Osteocyte (in vitro differentiated cells): Measurements from ENCODE around the gene NUP98. TPM values are rescaled to one million over a fixed set of nuclear protein-coding genes. Genes with fewer than 3 reads are reported as not detected.

Experiments
- DNase-seq: peaks from one replicate; pipeline ENCODE4 v3.0.0; 2021; ENCODE audit warnings: mixed read lengths; ENCODE audit not compliant: unreplicated experiment; ENCODE audit errors: extremely low spot score
- H3K27ac Mint-ChIP-seq: one replicate; pipeline ENCODE4 v1.8.0; 2021; ENCODE audit warnings: mild to moderate bottlenecking, mixed read lengths; ENCODE audit not compliant: unreplicated experiment
- H3K27me3 Mint-ChIP-seq: one replicate; pipeline ENCODE4 v1.8.0; 2021; ENCODE audit warnings: mixed read lengths; ENCODE audit not compliant: unreplicated experiment
- H3K36me3 Mint-ChIP-seq: one replicate; pipeline ENCODE4 v1.8.0; 2021; ENCODE audit warnings: mixed read lengths; ENCODE audit not compliant: unreplicated experiment
- H3K4me1 Mint-ChIP-seq: one replicate; pipeline ENCODE4 v1.8.0; 2021; ENCODE audit warnings: mixed read lengths; ENCODE audit not compliant: unreplicated experiment
- H3K4me3 Mint-ChIP-seq: one replicate; pipeline ENCODE4 v1.8.0; 2021; ENCODE audit warnings: mild to moderate bottlenecking, moderate library complexity, mixed read lengths; ENCODE audit not compliant: unreplicated experiment
- H3K9me3 Mint-ChIP-seq: one replicate; pipeline ENCODE4 v1.8.0; 2021; ENCODE audit warnings: mixed read lengths; ENCODE audit not compliant: unreplicated experiment
- total RNA-seq: library from RNA; stranded (reverse); gene quantifications from 2 replicates; pipeline ENCODE4 v1.2.1, GENCODE V29; 2021
- TF ChIP-seq, protein P1 (sequence below): fragments of 200-600 bp; sonication (generic); IDR thresholded peaks from 2 replicates; pipeline ENCODE4 v1.5.0; 2021; ENCODE audit warnings: antibody characterized with exemption, mild to moderate bottlenecking, moderate library complexity

The NUP98 gene
- total RNA-seq, 1 donor from 2014 or later = 68.9 TPM

DNA sequence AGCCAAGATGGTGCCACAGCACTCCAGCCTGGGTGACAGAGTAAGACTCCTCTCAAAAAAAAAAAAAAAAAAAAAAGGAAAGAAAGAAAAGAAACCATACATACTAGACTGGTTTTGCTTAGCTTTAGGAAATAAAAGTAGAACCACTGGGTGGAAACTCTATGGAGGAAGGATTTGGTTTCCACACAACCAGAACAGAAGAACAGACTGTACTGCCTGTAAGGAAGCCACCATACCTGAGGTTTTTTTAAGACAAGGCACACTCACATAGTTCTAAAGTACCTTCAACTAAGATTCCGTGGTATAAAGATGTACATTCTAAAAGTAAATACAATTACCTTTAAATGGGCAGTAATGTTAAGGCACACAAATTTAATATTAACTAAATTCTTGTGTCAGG lies 58.6 kb downstream of the NUP98 start:
- Mint-ChIP-seq H3K36me3 (peaks cover 56% of the 10 kb centered on the region), H3K4me3 (no peak overlapping the region), H3K4me1 (peaks cover 4% of the 10 kb centered on the region), H3K9me3 (no peaks in the 10 kb centered on the region), H3K27me3 (no peaks in the 10 kb centered on the region), H3K27ac (no peak overlapping the region)
- DNase-seq = no peak
- TF ChIP-seq, protein P1, sequence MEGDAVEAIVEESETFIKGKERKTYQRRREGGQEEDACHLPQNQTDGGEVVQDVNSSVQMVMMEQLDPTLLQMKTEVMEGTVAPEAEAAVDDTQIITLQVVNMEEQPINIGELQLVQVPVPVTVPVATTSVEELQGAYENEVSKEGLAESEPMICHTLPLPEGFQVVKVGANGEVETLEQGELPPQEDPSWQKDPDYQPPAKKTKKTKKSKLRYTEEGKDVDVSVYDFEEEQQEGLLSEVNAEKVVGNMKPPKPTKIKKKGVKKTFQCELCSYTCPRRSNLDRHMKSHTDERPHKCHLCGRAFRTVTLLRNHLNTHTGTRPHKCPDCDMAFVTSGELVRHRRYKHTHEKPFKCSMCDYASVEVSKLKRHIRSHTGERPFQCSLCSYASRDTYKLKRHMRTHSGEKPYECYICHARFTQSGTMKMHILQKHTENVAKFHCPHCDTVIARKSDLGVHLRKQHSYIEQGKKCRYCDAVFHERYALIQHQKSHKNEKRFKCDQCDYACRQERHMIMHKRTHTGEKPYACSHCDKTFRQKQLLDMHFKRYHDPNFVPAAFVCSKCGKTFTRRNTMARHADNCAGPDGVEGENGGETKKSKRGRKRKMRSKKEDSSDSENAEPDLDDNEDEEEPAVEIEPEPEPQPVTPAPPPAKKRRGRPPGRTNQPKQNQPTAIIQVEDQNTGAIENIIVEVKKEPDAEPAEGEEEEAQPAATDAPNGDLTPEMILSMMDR = no peak

DNA sequence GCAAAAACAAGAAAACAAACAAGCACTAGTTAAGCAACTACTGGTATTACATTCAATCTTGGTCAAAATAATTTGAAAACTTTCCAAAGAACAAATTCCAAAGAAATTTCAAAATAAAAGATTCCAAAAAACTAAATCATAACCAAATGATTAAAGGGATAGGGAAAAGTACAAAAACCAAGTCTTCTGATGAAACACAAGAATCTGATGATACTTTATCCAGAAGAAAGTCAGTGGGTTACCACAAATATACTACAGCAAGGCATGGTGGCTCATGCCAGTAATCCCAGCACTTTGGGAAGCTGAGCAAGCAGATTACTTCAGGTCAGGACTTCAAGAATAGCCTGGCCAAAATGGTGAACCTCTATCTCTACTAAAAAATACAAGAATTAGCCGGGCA lies 59.1 kb downstream of the NUP98 start:
- DNase-seq = no peak
- H3K27me3 Mint-ChIP-seq = no peaks in the 10 kb centered on the region
- H3K9me3 Mint-ChIP-seq = no peaks in the 10 kb centered on the region
- no peak overlapping the region for H3K27ac Mint-ChIP-seq
- H3K4me3 Mint-ChIP-seq = no peak overlapping the region
- TF ChIP-seq, protein P1 = no peak
- H3K4me1 Mint-ChIP-seq = peaks cover 4% of the 10 kb centered on the region
- H3K36me3 Mint-ChIP-seq = peaks cover 60% of the 10 kb centered on the region

DNA sequence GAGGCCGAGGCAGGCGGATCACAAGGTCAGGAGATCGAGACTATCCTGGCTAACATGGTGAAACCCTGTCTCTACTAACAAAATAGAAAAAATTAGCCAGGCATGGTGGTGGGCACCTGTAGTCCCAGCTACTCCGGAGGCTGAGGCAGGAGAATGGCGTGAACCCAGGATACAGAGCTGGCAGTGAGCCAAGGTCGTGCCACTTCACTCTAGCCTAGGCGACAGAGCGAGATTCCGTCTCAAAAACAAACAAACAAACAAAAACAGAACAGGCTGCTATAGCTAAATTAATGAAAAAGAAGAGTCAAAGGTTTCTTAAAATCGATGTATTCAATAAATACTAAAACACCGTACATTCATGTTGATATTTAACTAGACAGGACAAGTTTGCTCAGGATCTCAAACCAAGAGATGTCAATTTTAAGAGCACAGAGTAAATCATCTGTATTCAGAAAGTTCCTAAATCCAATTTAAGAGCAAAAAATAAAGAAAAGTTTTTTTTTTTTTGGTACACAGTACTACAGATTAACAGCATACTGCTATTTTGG lies 59.9 kb downstream of the NUP98 start:
- Mint-ChIP-seq H3K9me3 (no peaks in the 10 kb centered on the region), H3K27ac (no peak overlapping the region), H3K36me3 (peaks cover 62% of the 10 kb centered on the region), H3K27me3 (no peaks in the 10 kb centered on the region), H3K4me1 (peaks cover 4% of the 10 kb centered on the region), H3K4me3 (no peak overlapping the region)
- TF ChIP-seq, protein P1 = no peak
- DNase-seq = no peak

DNA sequence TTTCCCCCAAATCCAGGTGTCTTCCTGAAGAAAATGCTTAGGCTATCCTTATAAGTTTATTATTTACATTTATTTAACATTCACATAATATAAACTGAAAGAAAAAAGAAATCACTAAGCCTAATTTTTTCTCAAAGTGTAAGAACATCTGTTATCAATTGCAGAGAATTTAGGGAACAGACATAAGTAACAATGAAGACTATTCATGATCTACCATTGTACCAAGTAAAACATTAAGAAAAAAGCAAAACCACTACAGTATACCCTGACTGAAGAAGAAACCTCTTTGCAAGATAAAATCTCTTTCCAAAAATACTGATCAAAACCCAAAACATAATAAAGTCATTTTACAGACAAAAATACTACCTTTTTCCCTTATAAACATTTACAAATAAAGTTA lies 60.5 kb downstream of the NUP98 start:
- H3K4me1 Mint-ChIP-seq = peaks cover 4% of the 10 kb centered on the region
- DNase-seq = no peak

DNA sequence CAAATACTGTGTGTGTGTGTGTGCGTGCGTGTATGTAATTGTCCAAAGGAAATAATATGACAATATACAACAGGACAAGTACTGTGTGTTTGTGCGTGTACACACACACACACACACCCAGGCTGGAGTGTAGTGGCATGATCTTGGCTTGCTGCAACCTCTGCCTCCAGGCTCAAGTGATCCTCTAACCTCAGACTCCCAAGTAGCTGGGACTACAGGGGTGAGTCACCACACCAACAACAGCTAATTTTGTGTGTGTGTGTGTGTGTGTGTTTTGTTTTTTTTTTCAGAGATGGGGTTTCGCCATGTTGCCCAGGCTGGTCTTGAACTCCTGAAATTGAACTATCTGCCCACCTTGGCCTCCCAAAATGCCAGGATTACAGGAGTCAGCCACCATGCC lies 61.5 kb downstream of the NUP98 start:
- peaks cover 4% of the 10 kb centered on the region for H3K4me1 Mint-ChIP-seq
- no peak overlapping the region for H3K4me3 Mint-ChIP-seq
- TF ChIP-seq, protein P1 = no peak
- no peak for DNase-seq
- H3K36me3 Mint-ChIP-seq = peaks cover 62% of the 10 kb centered on the region
- H3K27ac Mint-ChIP-seq = no peak overlapping the region
- H3K9me3 Mint-ChIP-seq = no peaks in the 10 kb centered on the region
- no peaks in the 10 kb centered on the region for H3K27me3 Mint-ChIP-seq

More for the DNA sequence above, 60.5 kb downstream of the NUP98 start:
- TF ChIP-seq, protein P1 = no peak
- Mint-ChIP-seq H3K4me3 (no peak overlapping the region), H3K27ac (peak overlapping the region; percentile 31), H3K27me3 (no peaks in the 10 kb centered on the region), H3K36me3 (peaks cover 63% of the 10 kb centered on the region), H3K9me3 (no peaks in the 10 kb centered on the region)
